GM23248 (cell line): Measurements from ENCODE around the gene TMEM250. TPM values are rescaled to one million over a fixed set of nuclear protein-coding genes. Genes with fewer than 3 reads are reported as not detected.

ENCODE experiments used
- DNase-seq: peaks from one replicate; pipeline ENCODE4 v3.0.0-alpha.2; 2015
- H2AFZ ChIP-seq: fragments of 200-600 bp; sonication (generic); 2 replicates; pipeline ENCODE4 v1.6.1; 2016; ENCODE audit warnings: antibody characterized with exemption
- H3F3A ChIP-seq: fragments of 200-600 bp; sonication (generic); 2 replicates; pipeline ENCODE4 v1.6.1; 2016; ENCODE audit warnings: mild to moderate bottlenecking, antibody characterized with exemption, mixed run types; ENCODE audit not compliant: insufficient read depth
- H3K27ac ChIP-seq: fragments of 200-600 bp; sonication (generic); 2 replicates; pipeline ENCODE4 v1.5.1; 2016; ENCODE audit warnings: mild to moderate bottlenecking
- H3K27me3 ChIP-seq: fragments of 200-600 bp; sonication (generic); replicated peaks from 2 replicates; pipeline ENCODE4 v1.6.1; 2016; ENCODE audit warnings: mild to moderate bottlenecking; ENCODE audit not compliant: insufficient read depth
- H3K36me3 ChIP-seq: fragments of 200-600 bp; sonication (generic); 2 replicates; pipeline ENCODE4 v1.6.1; 2016; ENCODE audit warnings: low read depth, mild to moderate bottlenecking
- H3K4me1 ChIP-seq: fragments of 200-600 bp; sonication (generic); 2 replicates; pipeline ENCODE4 v1.6.1; 2016; ENCODE audit warnings: mild to moderate bottlenecking; ENCODE audit not compliant: insufficient read depth
- H3K4me2 ChIP-seq: fragments of 200-600 bp; sonication (generic); one replicate; pipeline ENCODE4 v1.6.1; 2016; ENCODE audit warnings: mild to moderate bottlenecking; ENCODE audit not compliant: unreplicated experiment
- H3K4me3 ChIP-seq: fragments of 200-600 bp; sonication (generic); 2 replicates; pipeline ENCODE4 v1.5.1; 2016; ENCODE audit warnings: mild to moderate bottlenecking
- H3K79me2 ChIP-seq: fragments of 200-600 bp; sonication (generic); 2 replicates; pipeline ENCODE4 v1.6.1; 2016; ENCODE audit warnings: mild to moderate bottlenecking; ENCODE audit not compliant: insufficient read depth
- H3K9ac ChIP-seq: fragments of 200-600 bp; sonication (generic); 2 replicates; pipeline ENCODE4 v1.6.1; 2016; ENCODE audit warnings: mild to moderate bottlenecking
- H3K9me2 ChIP-seq: fragments of 200-600 bp; sonication (generic); 2 replicates; pipeline ENCODE4 v1.6.1; 2016; ENCODE audit warnings: mixed run types, mild to moderate bottlenecking, moderate library complexity; ENCODE audit not compliant: insufficient read depth
- H3K9me3 ChIP-seq: fragments of 200-600 bp; sonication (generic); one replicate; pipeline ENCODE4 v1.6.1; 2017; ENCODE audit warnings: low read depth
- H4K20me1 ChIP-seq: fragments of 200-600 bp; sonication (generic); 2 replicates; pipeline ENCODE4 v1.6.0; 2016; ENCODE audit not compliant: insufficient read depth
- EZH2 ChIP-seq: fragments of 200-600 bp; sonication (generic); IDR thresholded peaks from 2 replicates; pipeline ENCODE4 v1.6.1; 2018; ENCODE audit warnings: antibody characterized with exemption, mild to moderate bottlenecking; ENCODE audit not compliant: insufficient read depth, poor library complexity, severe bottlenecking
- EZH2phosphoT487 ChIP-seq: fragments of 200-600 bp; sonication (generic); IDR thresholded peaks from 2 replicates; pipeline ENCODE4 v1.6.1; 2018; ENCODE audit warnings: antibody characterized with exemption, moderate library complexity, mild to moderate bottlenecking, low read depth; ENCODE audit not compliant: insufficient read depth
- WGBS, 2 experiments: methylation state at CpG; one replicate each; pipeline ENCODE4 v1.1.6; 2015 to 2017; ENCODE audit warnings: low lambda C conversion rate in 2 of 2, low coverage in 1 of 2; ENCODE audit errors: missing lambda C conversion rate in 2 of 2; 5-methylcytosine and 5-hydroxymethylcytosine counted together
- in situ Hi-C: fragments of 300-500 bp; cut with MboI; formaldehyde crosslinking; loops from 2 replicates; pipeline ENCODE4 v1.15.0; 2020
- polyA plus RNA-seq: library from polyadenylated mRNA; unstranded; fragments of >200 nt; fragmentation: Nextera tagmentation; extraction: Ambion mirVana; gene quantifications from 2 replicates; pipeline ENCODE4 v1.2.1, GENCODE V29; 2016
- total RNA-seq: library from RNA; depleted of rRNA; stranded (reverse); fragments of >200 nt; shearing (Covaris generic); gene quantifications from 2 replicates; pipeline ENCODE4 v1.2.3, GENCODE V29; 2014

Gene TMEM250
- total and polyA plus RNA-seq, 2 experiments from 2014 or later: 25.9 to 69.7 TPM

GRCh38 chr9:136088481-136088938, 30.2 kb downstream of the TMEM250 start:
- TF ChIP-seq EZH2phosphoT487 (no peak), EZH2 (no peak)

GRCh38 chr9:136087741-136088480, 30.8 kb downstream of the TMEM250 start:
- H4K20me1 ChIP-seq: peaks cover 5% of the 10 kb centered on the region; the same call in 1 of the 2 replicates
- DNase-seq: no peak

More at GRCh38 chr9:136088481-136088938, 30.2 kb downstream of the TMEM250 start:
- Histone ChIP-seq H4K20me1 (peaks cover 5% of the 10 kb centered on the region; the same call in 1 of the 2 replicates), H3K36me3 (no peaks in the 10 kb centered on the region), H3K9me3 (no peaks in the 10 kb centered on the region), H3K4me1 (peaks cover 13% of the 10 kb centered on the region), H3K79me2 (peaks cover 95% of the 10 kb centered on the region), H3K4me3 (no peak overlapping the region), H3K9me2 (no peaks in the 10 kb centered on the region), H3K4me2 (no peak overlapping the region), H3K9ac (no peak overlapping the region), H3K27me3 (no peaks in the 10 kb centered on the region), H3F3A (0 out of 2 replicates have a peak, but pooled peaks cover 4% of the 10 kb centered on the region), H3K27ac (no peak overlapping the region), H2AFZ (no peak overlapping the region)
- DNase-seq: no peak
- in situ Hi-C loops: no loop called here
- WGBS, 2 experiments: 81 to 82% methylated on average over 15 of the region's 15 CpGs

GRCh38 chr9:136086951-136087740, 31.5 kb downstream of the TMEM250 start:
- no peak overlapping the region for H2AFZ ChIP-seq
- no peaks in the 10 kb centered on the region for H3K27me3 ChIP-seq
- 0 out of 2 replicates have a peak, but pooled peaks cover 4% of the 10 kb centered on the region for H3F3A ChIP-seq
- H3K4me3 ChIP-seq: no peak overlapping the region
- no peaks in the 10 kb centered on the region for H3K36me3 ChIP-seq
- H3K79me2 ChIP-seq: peaks cover 92% of the 10 kb centered on the region
- 95% methylated on average over 20 to 21 of the region's 21 CpGs for WGBS, 2 experiments
- H3K9me2 ChIP-seq: no peaks in the 10 kb centered on the region
- no peak overlapping the region for H3K27ac ChIP-seq
- H4K20me1 ChIP-seq: peaks cover 5% of the 10 kb centered on the region; the same call in 1 of the 2 replicates
- DNase-seq: no peak
- no peak overlapping the region for H3K9ac ChIP-seq
- TF ChIP-seq EZH2: no peak
- no peak for TF ChIP-seq EZH2phosphoT487
- in situ Hi-C loops: no loop called here
- peaks cover 6% of the 10 kb centered on the region for H3K4me1 ChIP-seq
- no peak overlapping the region for H3K4me2 ChIP-seq
- no peaks in the 10 kb centered on the region for H3K9me3 ChIP-seq

More at GRCh38 chr9:136087741-136088480, 30.8 kb downstream of the TMEM250 start:
- 86 to 87% methylated on average over 22 to 24 of the region's 24 CpGs for WGBS, 2 experiments
- Histone ChIP-seq H3K4me1 (peaks cover 7% of the 10 kb centered on the region), H3K4me2 (no peak overlapping the region), H3F3A (0 out of 2 replicates have a peak, but pooled peaks cover 4% of the 10 kb centered on the region), H3K36me3 (no peaks in the 10 kb centered on the region), H3K9me2 (no peaks in the 10 kb centered on the region), H3K4me3 (no peak overlapping the region), H3K9ac (no peak overlapping the region), H2AFZ (no peak overlapping the region), H3K9me3 (no peaks in the 10 kb centered on the region), H3K27ac (no peak overlapping the region), H3K79me2 (peaks cover 93% of the 10 kb centered on the region), H3K27me3 (no peaks in the 10 kb centered on the region)
- TF ChIP-seq EZH2 (no peak), EZH2phosphoT487 (no peak)
- in situ Hi-C loops: no loop called here

- Histone ChIP-seq H3K9me3 (no peaks in the 10 kb centered on the region), H3K79me2 (peaks cover 92% of the 10 kb centered on the region), H3F3A (0 out of 2 replicates have a peak, but pooled peaks cover 4% of the 10 kb centered on the region), H2AFZ (no peak overlapping the region), H3K27me3 (no peaks in the 10 kb centered on the region), H3K36me3 (no peaks in the 10 kb centered on the region), H4K20me1 (peaks cover 5% of the 10 kb centered on the region; the same call in 1 of the 2 replicates), H3K4me3 (no peak overlapping the region), H3K27ac (no peak overlapping the region), H3K4me2 (no peak overlapping the region), H3K9ac (no peak overlapping the region), H3K4me1 (peaks cover 4% of the 10 kb centered on the region; the same call in 1 of the 2 replicates), H3K9me2 (no peaks in the 10 kb centered on the region)
- no peak for TF ChIP-seq EZH2phosphoT487
- TF ChIP-seq EZH2: no peak
- DNase-seq: no peak
- in situ Hi-C loops: no loop called here
- 68 to 69% methylated on average over 21 of the region's 24 CpGs for WGBS, 2 experiments
Measured at GRCh38 chr9:136086213-136086881, 32.3 kb downstream of the TMEM250 start.
